Ovary (tissue), 9 donors: ENCODE data around the gene CDHR2. TPM values are rescaled to one million over a fixed set of nuclear protein-coding genes. Genes with fewer than 3 reads are reported as not detected.

Source experiments
- DNase-seq, 5 donors: peaks; one replicate each; pipeline ENCODE4 v3.0.0-alpha.2; 2019 to 2020
- H3K27ac ChIP-seq, 2 donors: fragments of 200-600 bp; one replicate each; pipeline versions ENCODE4 v1.5.1 to v1.8.0; 2019 to 2022
- H3K27me3 ChIP-seq: fragments of 200-600 bp; one replicate; pipeline ENCODE4 v1.8.0; 2022
- H3K36me3 ChIP-seq: fragments of 200-600 bp; sonication (generic); one replicate; pipeline ENCODE4 v1.5.1; 2019
- H3K4me1 ChIP-seq: one replicate; pipeline ENCODE4 v1.8.1; 2013; ENCODE audit warnings: mild to moderate bottlenecking, moderate library complexity; ENCODE audit not compliant: insufficient read depth
- H3K4me3 ChIP-seq: fragments of 200-600 bp; sonication (generic); one replicate; pipeline ENCODE4 v1.5.1; 2017
- H3K9me3 ChIP-seq, 2 donors: fragments of 200-600 bp in 1 of 2; sonication (generic) in 1 of 2; one replicate each; pipeline versions ENCODE4 v1.5.1 to v1.8.1; 2013 to 2019; ENCODE audit warnings: mild to moderate bottlenecking in 1 of 2, moderate library complexity in 1 of 2
- CTCF ChIP-seq, 3 donors: fragments of 450-650 bp in 2 of 3; fragments of 200-600 bp in 1 of 3; IDR thresholded peaks; one replicate each; pipeline versions ENCODE4 v1.5.1 to v1.8.0; 2016 to 2022; ENCODE audit warnings: antibody characterized with exemption in 3 of 3, mild to moderate bottlenecking in 1 of 3
- EP300 ChIP-seq: sonication (generic); formaldehyde crosslinking; IDR thresholded peaks from one replicate; pipeline ENCODE4 v1.6.1; 2017; ENCODE audit warnings: antibody characterized with exemption
- POLR2A ChIP-seq: fragments of 450-650 bp; IDR thresholded peaks from one replicate; pipeline ENCODE4 v1.6.1; 2017; ENCODE audit warnings: antibody characterized with exemption, mild to moderate bottlenecking, moderate library complexity
- WGBS, 3 donors: extraction: QIAGEN DNeasy Blood & Tissue Kit in 1 of 3; methylation state at CpG; one replicate each; pipeline versions ENCODE4 v1.1.5 to v1.1.7; 2013 to 2017; 5-methylcytosine and 5-hydroxymethylcytosine counted together
- intact Hi-C, 4 donors: fragments of 100-400 bp; cut with DNase I; formaldehyde crosslinking; loops; one replicate each; pipeline versions ENCODE4 v1.11.0 to v1.15.1; 2022 to 2023
- polyA plus RNA-seq, 2 donors: library from polyadenylated mRNA; stranded (reverse); fragments of 200-250 nt in 1 of 2; fragments of 350-450 nt in 1 of 2; fragmentation: Illumina TruSeq in 1 of 2; extraction: RNeasy Lipid Tissue Mini Kit (QIAGEN cat#74804) in 1 of 2; gene quantifications; one replicate each; pipeline ENCODE4 v1.2.3, GENCODE V29; 2013 to 2014
- total RNA-seq, 7 donors: library from RNA; depleted of rRNA in 2 of 7; stranded (reverse); fragments of >200 nt in 2 of 7; fragmentation: NEBNext Ultra II Directional in 3 of 7; extraction: Animal tissue kit (Norgen Biotek cat#: 25700) in 3 of 7; gene quantifications; one replicate each; pipeline versions ENCODE4 v1.1.0 to v1.2.4, GENCODE V29; 2016 to 2023
- donor health status: DM: no; HTN: no; CAD: no; lungs with moderate emphysema.
- donor health status: DM: no; HTN: no; CAD: no.
- donor health status: Bipolar disorder and iron deficiency.
- donor health status: DM: yes; HTN: yes; CAD: no.
- donor health status: DM: no; HTN: no; CAD: no.
- donor health status: DM: yes; HTN: yes; CAD: no.

CDHR2 gene
- total and polyA plus RNA-seq, 9 donors, result 0.10 to 2.0 (median 0.20) TPM; not detected in 6

- intact Hi-C loops, result loop anchor here in 1 of 4 donors (5.0 kb wide), 1 partner anchor 63 kb away; no protein-coding TSS in a partner anchor
- no peak overlapping the region for H3K27ac ChIP-seq
- TF ChIP-seq CTCF (IDR thresholded peaks at IDR 0.05) (no peak), POLR2A (no peak), EP300 (no peak)
- 65 to 68% (median 66%) methylated on average over 16 of the region's 16 CpGs for WGBS, 3 donors
- H3K4me3 ChIP-seq, result no peak overlapping the region
- no peaks in the 10 kb centered on the region for H3K9me3 ChIP-seq
- DNase-seq, result no peak
- no peaks in the 10 kb centered on the region for H3K36me3 ChIP-seq
- no peaks in the 10 kb centered on the region for H3K27me3 ChIP-seq
- no peaks in the 10 kb centered on the region for H3K4me1 ChIP-seq
These were observed 29.1 kb upstream of the CDHR2 start for GRCh38 chr5:176519810-176520720.

- TF ChIP-seq EP300, result no peak
- TF ChIP-seq POLR2A, result no peak
- TF ChIP-seq CTCF (IDR thresholded peaks at IDR 0.05), result no peak
- no peak overlapping the region for H3K27ac ChIP-seq
- WGBS, 3 donors, result 78 to 85% (median 80%) methylated on average over 7 of the region's 7 CpGs
- no peaks in the 10 kb centered on the region for H3K36me3 ChIP-seq
- no peaks in the 10 kb centered on the region for H3K27me3 ChIP-seq
- no peak for DNase-seq
- H3K4me1 ChIP-seq, result no peaks in the 10 kb centered on the region
- H3K9me3 ChIP-seq, result no peaks in the 10 kb centered on the region
- no peak overlapping the region for H3K4me3 ChIP-seq
- intact Hi-C loops, result loop anchor here in 1 of 4 donors (5.0 kb wide), 1 partner anchor 64 kb away; no protein-coding TSS in a partner anchor
These were observed 27.9 kb upstream of the CDHR2 start for GRCh38 chr5:176521286-176521685.

GRCh38 chr5:176521699-176522263, 27.4 kb upstream of the CDHR2 start:
- H3K9me3 ChIP-seq, result no peaks in the 10 kb centered on the region
- H3K4me1 ChIP-seq, result no peaks in the 10 kb centered on the region
- 60 to 80% (median 68%) methylated on average over 10 of the region's 10 CpGs for WGBS, 3 donors
- no peak overlapping the region for H3K27ac ChIP-seq
- DNase-seq, result no peak
- intact Hi-C loops, result loop anchor here in 1 of 4 donors (5.0 kb wide), 1 partner anchor 64 kb away; no protein-coding TSS in a partner anchor
- TF ChIP-seq CTCF (IDR thresholded peaks at IDR 0.05) (no peak), EP300 (no peak), POLR2A (no peak)
- H3K4me3 ChIP-seq, result no peak overlapping the region
- H3K27me3 ChIP-seq, result no peaks in the 10 kb centered on the region
- no peaks in the 10 kb centered on the region for H3K36me3 ChIP-seq

DNA sequence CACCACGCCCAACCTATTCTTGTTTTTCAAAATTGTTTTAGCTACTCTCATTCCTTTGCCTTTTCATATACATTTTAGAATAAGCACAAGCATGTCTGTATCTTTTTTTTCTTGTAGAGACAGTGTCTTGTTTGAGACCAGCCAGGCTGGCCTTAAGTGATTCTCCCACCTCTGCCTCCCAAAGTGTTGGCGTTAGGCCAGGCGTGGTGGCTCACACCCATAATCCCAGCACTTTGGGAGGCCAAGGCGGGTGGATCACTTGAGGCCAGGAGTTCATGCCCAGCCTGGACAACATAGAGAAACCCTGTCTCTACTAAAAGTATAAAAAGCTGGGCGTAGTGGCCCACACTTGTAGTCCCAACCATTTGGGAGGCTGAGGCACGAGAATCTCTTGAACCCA, 25.0 kb upstream of the CDHR2 start:
- DNase-seq, result no peak

More for the DNA sequence above, 25.0 kb upstream of the CDHR2 start:
- Histone ChIP-seq H3K4me1 (no peaks in the 10 kb centered on the region), H3K27ac (no peak overlapping the region), H3K27me3 (no peaks in the 10 kb centered on the region), H3K4me3 (no peak overlapping the region), H3K36me3 (no peaks in the 10 kb centered on the region), H3K9me3 (no peaks in the 10 kb centered on the region)
- intact Hi-C loops, result loop anchor here in 1 of 4 donors (5.0 kb wide), 1 partner anchor 67 kb away; no protein-coding TSS in a partner anchor
- 84 to 94% (median 92%) methylated on average over 6 of the region's 6 CpGs for WGBS, 3 donors
- TF ChIP-seq EP300 (no peak), CTCF (IDR thresholded peaks at IDR 0.05) (no peak), POLR2A (no peak)
